Fibroblast of the aortic adventitia (primary cell): Measurements from ENCODE around the gene LSM6. TPM values are rescaled to one million over a fixed set of nuclear protein-coding genes. Genes with fewer than 3 reads are reported as not detected.

Experiments used
- DNase-seq: peaks from one replicate; pipeline ENCODE4 v3.0.0-alpha.2; 2010; ENCODE audit warnings: low read depth
- H3K4me3 ChIP-seq: 2 replicates; pipeline ENCODE4 v1.5.1; 2011; ENCODE audit warnings: low read depth, mild to moderate bottlenecking, control low read depth, low read length, moderate library complexity
- total RNA-seq: library from RNA; depleted of rRNA; stranded (reverse); fragments of >200 nt; gene quantifications from 2 replicates; pipeline ENCODE4 v1.2.3, GENCODE V29; 2012; ENCODE audit warnings: low replicate concordance
- TF ChIP-seq, protein P1 (sequence below): IDR thresholded peaks from 2 replicates; pipeline ENCODE4 v1.5.1; 2011; ENCODE audit warnings: mild to moderate bottlenecking, low read length, control low read depth, inconsistent platforms; ENCODE audit not compliant: insufficient read depth

LSM6 gene
- total RNA-seq, 1 donor: 32.2 TPM

- H3K4me3 ChIP-seq: no peak overlapping the region
- no peak for DNase-seq
- TF ChIP-seq, protein P1, sequence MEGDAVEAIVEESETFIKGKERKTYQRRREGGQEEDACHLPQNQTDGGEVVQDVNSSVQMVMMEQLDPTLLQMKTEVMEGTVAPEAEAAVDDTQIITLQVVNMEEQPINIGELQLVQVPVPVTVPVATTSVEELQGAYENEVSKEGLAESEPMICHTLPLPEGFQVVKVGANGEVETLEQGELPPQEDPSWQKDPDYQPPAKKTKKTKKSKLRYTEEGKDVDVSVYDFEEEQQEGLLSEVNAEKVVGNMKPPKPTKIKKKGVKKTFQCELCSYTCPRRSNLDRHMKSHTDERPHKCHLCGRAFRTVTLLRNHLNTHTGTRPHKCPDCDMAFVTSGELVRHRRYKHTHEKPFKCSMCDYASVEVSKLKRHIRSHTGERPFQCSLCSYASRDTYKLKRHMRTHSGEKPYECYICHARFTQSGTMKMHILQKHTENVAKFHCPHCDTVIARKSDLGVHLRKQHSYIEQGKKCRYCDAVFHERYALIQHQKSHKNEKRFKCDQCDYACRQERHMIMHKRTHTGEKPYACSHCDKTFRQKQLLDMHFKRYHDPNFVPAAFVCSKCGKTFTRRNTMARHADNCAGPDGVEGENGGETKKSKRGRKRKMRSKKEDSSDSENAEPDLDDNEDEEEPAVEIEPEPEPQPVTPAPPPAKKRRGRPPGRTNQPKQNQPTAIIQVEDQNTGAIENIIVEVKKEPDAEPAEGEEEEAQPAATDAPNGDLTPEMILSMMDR: no peak
Measured at GRCh38 chr4:146237092-146237491, 61.6 kb downstream of the LSM6 start.

DNA sequence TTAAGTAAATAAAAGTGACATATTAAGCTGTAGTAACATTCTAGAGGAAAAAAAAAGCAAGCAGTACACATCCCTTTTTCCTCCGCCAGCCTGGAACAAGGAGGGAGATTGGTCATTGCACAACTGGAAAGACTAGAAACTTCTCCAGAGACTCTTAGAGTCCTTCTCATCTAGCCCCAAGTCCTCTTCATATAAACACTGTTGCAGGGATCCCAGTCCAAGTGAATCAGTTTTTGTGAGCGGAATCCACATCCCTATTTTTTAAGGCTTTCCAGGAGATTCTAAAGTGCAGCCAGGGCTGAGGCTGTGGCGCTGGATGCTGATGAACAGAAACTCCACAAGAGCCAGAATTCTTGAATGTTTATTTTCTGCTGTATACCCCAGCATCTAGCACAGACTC lies 62.6 kb downstream of the LSM6 start:
- H3K4me3 ChIP-seq: no peak overlapping the region
- DNase-seq: no peak
- TF ChIP-seq, protein P1: no peak

Other genes with a start within 250 kb of the LSM6 start
- 10.7 and 16.7 TPM in 2 replicates for gene ZNF827, start 236.9 kb upstream of the LSM6 start, total RNA-seq
- gene REELD1, start 38.8 kb downstream of the LSM6 start, total RNA-seq: not detected in 2 replicates